ENCODE data around the gene YY1.
A peak's percentile ranks its signal among the peaks of the same experiment; 100 is the strongest.
"Not testable (repeated sequence)": the region's sequence is repeated elsewhere in the genome, so short reads cannot be mapped to it uniquely, and the experiment has no call there.

YY1 gene

DNA sequence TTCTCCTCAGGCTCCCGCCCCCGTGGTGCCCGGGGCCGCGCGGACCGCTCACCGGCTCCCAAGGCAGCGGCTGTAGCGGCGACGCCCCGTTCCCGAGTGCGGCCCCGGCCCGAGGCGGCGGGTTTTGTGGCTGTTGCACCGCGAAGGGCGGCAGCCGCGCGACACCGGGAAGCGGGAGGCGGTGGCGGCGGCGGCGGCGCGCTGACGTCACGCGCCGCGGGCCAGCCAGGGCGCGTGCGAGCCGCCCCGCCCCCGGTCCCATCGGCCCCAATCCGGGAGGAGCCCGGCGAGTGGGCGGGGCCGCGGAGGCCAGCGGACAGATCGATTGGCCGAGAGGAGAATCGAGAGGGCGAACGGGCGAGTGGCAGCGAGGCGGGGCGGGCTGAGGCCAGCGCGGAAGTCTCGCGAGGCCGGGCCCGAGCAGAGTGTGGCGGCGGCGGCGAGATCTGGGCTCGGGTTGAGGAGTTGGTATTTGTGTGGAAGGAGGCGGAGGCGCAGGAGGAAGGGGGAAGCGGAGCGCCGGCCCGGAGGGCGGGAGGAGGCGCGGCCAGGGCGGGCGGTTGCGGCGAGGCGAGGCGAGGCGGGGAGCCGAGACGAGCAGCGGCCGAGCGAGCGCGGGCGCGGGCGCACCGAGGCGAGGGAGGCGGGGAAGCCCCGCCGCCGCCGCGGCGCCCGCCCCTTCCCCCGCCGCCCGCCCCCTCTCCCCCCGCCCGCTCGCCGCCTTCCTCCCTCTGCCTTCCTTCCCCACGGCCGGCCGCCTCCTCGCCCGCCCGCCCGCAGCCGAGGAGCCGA is at the start of gene YY1:
Gene YY1, plus strand, starts transcription at position 726 of the 792 bp plus-strand sequence. CDS start 101 bp downstream, outside the sequence.
- DNase-seq (ENCODE audit: low spot score) = peak; percentile 97

DNA sequence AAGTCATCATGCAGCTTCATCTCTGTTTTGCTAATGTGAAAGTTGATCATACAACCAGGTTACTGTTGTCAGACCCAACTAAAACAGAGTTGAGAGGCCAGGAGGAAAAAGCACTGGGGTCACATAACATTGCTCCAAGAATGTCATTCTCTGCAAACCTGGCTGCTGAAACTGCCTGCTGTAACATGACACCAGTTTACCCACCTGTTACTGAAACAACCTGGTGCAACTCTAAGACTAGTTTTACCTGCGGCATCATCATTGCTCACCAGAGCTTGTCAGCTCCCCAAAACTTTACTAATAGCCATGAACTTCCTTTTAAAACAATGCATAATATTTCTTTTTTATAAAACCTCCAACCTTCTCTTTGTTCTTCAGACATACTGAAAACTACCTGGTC is 48.8 kb upstream of the YY1 start:
- no peak for DNase-seq (ENCODE audit: low spot score)

DNA sequence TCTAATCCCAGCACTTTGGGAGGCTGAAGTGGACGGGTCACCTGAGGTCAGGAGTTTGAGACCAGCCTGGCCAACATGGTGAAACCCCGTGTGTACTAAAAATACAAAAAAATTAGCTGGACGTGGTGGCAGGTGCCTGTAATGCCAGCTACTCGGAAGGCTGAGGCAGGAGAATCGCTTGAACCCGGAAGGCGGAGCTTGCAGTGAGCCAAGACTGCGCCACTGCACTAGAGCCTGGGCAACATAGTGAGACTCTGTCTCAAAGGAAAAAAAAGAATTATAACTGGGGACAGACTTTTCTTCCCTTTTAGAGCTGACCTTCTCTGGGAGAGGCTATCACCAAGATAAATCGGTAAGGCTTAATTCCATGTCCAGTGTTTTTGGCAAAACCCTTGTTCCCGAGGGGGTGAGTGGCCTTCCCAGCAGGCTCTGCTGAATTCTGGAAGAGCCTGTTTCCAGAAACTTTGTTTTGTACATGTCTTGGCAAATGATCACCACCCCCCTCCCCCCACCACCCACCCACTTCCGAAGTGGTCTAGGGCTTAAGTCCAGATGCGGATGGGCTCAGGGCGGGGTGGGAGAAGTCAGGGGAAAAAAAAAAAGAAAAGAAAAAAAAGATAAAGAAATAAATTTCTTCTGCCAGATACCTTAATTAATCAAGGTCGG is 47.2 kb upstream of the YY1 start:
- DNase-seq (ENCODE audit: low spot score) = no peak

DNA sequence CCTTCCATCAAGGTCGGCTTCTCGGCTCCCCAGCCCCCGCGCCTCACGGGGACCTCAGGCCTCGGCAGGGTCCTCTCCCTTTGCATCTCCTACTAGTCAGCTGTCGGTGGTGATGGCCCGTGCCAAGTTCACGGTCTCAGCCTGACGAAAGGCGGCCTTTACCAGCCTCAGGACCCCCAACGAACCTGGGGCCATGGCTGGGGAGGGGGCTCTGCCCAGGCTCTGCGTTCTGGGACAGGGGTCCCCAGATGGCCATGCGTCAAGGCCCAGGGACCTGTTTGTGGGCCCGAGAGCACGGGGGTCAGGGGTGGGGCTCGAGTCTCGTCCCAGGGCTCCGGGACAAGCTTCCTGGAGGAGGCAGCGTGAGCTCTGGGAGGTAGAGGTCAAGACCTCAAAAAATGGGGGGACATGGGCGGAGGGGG is 46.7 kb upstream of the YY1 start:
- DNase-seq (ENCODE audit: low spot score) = no peak

DNA sequence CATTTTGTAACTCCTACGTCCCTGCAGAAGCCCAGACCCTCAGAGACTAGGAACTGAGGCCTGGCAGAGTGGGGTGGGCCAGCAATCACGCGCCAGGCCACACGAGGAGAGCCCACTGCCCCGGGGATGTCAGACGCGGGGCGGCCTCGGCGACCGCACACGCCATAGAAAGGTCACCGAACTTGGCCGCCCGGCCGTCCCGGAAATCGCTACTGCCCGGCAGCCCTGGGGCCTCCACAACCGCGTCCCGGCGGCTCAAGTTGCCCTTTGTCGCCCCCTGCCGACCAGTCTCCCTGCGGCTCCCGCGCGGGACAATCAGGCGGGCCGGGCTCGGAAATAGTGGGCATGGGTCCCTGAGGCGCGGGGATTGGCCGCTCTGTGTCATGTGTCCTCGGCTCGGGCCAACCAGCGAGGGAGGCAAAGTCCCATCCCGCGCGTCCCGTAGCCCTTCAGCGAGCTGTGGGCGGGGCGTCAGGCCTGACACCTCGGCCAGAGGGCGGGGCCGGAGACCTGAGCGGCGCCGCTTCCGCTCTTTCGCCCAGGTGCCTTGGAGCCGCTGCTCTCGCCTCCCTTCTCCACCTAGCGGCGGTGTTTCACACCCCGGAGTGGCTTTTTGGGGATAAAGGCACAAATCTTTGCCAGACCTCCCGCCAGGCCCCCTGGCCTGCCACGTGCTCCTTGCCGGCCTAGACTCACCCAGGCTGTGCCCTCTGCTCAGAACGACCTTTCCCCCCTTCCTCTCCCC is 46.1 kb upstream of the YY1 start:
- peak; percentile 100 for DNase-seq (ENCODE audit: low spot score)

DNA sequence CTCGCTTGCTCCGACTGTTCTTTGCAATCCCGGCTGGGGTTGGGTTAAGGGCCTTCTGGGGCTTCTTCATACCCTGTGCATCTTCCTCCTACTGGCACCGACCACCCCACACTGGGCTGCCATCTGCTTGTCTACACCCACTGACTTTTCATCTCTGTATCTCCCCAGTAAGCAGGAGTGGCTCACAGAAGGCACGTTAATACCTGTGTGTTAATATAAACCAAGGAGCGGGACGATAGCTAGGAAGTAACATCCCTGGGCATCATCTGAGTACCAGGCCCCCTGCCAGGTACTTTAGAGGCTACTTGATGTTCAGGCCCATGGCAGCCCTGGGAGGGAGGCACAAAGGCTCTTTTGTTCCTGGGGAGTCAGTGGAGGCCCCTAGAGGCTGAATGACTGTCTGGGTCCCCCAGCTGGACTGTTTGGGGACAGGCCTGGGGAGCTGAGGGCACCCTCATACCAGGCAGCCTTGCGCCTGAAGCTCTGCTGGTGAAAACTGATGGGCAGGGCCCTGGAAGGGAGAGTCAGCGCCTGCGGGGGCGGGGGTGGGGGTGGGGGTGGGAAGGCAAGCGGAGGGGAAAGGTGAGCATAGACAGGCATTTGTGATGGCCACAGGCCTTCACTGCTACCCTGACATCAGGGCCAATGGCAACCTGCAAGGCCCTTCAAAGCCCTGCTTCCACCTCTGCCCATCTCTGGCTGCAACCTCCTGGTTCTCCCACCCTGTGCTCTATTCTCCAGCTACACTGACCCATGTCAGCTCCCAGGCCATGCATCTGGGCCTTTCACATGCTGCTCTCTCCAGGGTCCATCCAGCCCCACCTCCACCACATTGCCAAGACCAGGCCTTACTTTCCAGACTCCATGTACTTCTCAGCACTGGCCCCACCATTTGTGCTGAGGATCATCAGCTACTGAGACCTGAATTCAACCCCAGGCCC is 45.3 kb upstream of the YY1 start:
- DNase-seq (ENCODE audit: low spot score) = peak; percentile 19

DNA sequence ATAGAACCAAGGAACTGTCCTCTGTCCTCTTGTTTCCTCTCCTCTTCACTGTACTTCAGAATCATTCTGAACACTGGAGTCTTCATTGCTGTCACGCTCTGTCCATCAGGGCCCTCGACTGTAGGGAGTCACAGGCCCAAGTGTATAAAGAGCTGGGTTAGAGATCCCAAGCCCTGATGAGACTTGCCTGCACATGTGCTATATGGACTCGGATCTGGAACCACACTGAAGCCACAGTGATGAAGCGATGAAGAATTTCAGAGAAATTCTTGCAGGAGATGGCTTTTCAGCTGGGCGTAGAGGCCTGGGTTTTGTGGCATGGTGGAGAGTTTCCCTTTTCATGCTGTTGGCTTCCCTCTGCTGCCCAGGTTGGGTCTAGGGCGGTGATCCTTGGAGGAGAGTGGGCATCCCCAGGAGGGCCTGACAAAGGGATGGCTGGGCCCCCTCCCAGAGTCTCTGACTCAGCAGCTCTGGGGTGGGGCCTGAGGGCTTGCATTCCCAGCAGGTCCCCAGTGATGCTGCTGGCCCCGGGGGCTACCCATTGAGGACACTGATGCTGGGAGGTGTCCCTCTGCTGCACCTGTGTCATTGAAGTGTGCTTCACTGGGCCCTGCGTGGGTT is 39.6 kb upstream of the YY1 start:
- DNase-seq (ENCODE audit: low spot score) = no peak

DNA sequence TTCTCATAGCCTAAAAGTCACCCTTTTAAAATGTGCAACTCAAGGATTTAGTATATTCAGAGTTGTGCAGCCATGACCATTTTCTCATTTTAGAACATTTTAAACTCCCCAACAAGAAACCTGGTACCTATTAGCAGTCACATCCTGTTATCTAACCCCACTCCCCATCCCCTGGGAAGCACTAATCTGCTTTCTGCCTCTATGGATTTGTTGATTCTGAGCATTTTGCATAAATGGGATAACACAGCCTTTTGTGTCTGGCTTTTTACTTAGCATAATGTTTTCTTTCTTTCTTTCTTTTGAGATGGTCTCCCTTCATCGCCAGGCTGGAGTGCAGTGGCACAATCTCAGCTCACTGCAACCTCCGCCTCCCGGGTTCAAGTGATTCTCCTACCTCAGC is 38.6 kb upstream of the YY1 start:
- no peak for DNase-seq (ENCODE audit: low spot score)

DNA sequence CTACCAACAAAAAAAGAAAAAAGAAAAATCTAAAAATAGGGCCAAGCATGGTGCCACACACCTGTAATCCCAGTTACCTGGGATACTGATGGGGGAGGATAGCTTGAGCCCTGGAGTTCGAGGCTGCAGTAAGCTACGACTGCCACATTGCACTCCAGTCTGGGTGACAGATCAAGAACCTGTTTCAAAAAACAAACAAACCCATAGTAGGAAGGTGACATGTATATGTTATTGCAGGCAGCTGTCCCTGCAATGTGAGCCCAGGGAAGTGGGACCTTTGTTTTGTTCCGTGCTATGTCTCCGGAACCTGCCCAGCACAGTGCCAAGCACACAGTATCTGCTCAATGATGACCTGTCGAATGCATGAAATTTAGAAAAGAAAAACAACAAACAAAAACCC is 37.2 kb upstream of the YY1 start:
- no peak for DNase-seq (ENCODE audit: low spot score)

DNA sequence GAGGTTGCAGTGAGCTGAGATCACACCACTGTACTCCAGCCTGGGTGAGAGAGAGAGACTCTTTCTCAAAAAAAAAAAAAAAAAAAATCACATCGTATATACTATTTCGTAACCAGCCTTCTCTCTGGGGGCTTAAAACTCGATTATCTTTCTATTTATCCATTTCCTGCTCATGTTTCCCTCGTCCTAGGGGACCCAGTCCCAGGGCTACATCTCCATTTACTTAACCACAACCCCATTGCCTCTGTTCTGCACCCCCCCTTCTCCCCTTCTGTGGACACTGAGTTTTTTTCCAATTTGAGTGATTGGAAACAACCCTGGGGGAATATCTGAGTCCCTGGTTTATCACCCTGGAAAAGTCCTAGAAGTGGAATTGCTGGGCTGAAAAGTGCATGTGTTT is 36.2 kb upstream of the YY1 start:
- DNase-seq (ENCODE audit: low spot score) = no peak

DNA sequence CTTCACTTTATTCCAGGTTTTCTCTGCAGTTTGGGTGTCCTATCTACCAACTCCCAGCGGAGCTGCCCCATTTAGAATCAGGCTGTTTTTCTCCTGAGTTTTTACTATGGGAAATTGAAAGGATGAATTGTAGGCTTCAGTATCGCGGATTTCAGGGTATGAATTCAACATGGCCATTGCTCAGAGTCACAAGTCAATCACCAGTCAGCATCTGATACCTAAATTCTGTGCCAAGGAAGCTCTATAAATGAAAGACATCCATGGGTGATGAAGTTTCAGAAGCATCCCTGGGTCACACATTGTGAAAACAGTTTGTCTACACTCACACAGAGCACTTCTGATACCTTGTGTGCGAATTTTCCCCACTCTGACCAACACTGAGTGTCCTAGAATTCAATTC is 35.8 kb upstream of the YY1 start:
- DNase-seq (ENCODE audit: low spot score) = no peak

DNA sequence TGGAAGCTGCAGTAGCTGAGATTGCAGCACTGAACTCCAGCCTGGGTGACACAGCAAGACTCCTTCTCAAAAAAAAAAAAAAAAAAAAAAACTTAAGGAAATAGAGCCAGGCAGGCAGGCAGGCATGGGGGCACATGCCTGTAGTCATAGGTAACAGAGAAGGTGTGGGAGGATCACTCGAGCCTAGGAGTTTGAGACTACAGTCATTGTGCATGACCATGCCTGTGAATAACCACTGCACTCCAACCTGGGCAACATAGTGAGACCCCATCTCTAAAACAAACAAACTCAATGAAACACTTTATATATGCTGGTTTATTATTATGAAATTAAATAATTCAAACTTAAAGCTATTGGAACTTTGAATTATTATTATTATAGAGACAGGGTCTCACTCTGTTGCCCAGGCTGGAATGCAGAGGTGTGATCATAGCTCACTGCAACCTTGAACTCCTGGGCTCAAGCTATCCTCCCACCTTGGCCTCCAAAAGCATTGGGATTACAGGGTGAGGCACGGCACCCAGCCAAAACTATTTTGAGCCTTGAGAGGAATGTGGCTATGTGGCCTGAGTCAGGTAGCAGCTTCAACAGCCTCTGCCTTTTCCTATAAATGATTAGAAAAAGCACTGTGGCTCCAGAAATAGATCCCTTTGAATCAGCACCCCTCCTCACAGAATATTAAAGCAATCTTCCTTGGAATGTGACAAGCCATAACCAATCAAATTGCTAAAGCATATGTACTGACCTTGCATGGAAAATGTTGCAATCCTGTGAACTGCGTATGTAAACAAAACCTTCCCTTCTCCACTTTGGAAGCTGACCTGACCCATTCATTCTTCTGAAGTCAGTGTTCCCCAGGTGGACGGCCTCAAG is 34.7 kb upstream of the YY1 start:
- DNase-seq (ENCODE audit: low spot score) = no peak

DNA sequence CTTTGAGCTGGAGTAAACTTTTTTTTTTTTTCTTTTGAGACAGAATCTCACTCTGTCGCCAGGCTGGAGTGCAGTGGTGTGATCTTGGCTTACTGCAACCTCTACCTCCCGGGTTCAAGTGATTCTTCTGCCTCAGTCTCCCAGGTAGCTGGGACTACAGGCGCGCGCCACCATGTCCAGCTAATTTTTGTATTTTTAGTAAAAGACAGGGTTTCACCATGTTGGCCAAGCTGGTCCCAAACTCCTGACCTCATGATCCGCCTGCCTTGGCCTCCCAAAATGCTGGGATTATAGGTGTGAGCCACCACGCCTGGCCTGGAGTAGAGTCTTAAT is 34.1 kb upstream of the YY1 start:
- DNase-seq (ENCODE audit: low spot score) = not testable (repeated sequence)

DNA sequence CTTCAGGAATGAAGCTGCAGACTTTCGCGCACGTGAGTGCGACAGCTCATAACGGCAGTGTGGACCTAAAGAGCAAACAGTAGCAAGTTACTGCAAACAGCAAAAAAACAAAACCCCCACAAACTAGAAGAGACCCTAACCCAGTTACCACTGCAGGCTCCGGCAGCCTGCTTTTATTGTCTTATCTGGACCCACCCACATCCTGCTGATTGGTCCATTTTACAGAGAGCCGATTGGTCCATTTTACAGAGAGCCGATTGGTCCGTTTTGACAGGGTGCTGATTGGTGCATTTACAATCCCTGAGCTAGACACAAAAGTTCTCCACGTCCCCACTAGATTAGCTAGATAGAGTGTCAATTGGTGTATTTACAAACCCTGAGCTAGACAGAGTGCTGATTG is 31.4 kb upstream of the YY1 start:
- DNase-seq (ENCODE audit: low spot score) = not testable (repeated sequence)

DNA sequence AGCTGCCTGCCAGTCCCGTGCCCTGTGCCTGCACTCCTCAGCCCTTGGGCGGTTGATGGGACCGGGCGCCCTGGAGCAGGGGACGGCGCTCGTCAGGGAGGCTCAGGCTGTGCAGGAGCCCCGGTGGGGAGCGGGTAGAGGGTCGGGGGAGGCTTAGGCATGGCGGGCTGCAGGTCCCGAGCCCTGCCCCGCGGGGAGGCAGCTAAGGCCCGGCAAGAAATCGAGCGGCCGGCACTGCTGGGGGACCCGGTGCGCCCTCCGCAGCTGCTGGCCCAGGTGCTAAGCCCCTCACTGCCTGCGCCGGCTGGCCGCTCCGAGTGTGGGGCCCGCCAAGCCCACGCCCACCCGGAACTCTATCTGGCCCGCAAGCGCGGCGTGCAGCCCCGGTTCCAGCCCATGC is 30.8 kb upstream of the YY1 start:
- not testable (repeated sequence) for DNase-seq (ENCODE audit: low spot score)

DNA sequence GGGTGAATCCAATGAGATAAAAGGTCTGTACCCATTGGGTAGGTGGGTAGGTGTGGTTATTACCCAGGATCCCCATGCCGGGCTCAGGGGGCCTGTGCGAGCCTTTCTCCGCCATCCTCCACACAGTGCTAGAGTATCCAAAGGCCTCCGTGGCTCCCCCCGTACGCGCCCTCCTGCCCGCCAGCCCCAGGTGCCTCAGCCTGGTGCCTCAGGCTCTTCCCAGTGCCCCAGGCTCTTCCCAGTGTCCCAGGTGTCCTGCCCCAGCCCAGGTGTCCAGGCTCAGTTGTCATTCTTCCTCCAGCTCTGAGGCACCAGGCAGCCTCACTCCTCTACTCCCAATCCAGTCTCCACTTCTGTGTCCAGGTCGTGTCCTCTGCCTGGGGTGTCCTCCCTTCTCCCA is 27.6 kb upstream of the YY1 start:
- no peak for DNase-seq (ENCODE audit: low spot score)

DNA sequence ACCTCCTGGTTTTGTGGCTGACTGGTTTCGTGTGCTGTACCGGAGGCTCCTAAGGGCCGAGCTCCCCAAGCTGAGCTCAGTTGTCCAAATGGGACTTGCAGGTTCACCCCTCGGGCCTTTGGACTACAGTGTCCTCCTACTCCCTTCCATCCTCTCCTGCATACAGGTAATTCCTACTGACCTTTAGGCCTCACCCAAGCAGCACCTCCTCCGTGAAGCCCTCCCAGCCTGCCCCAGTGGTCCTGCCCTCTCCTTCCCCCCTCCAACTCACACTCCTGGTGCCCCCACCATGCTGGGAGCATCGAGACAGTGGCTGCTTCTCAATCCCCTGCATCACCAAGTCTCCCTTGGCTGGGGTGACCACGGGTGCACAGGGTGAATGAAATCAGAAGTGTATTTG is 27.1 kb upstream of the YY1 start:
- no peak for DNase-seq (ENCODE audit: low spot score)

DNA sequence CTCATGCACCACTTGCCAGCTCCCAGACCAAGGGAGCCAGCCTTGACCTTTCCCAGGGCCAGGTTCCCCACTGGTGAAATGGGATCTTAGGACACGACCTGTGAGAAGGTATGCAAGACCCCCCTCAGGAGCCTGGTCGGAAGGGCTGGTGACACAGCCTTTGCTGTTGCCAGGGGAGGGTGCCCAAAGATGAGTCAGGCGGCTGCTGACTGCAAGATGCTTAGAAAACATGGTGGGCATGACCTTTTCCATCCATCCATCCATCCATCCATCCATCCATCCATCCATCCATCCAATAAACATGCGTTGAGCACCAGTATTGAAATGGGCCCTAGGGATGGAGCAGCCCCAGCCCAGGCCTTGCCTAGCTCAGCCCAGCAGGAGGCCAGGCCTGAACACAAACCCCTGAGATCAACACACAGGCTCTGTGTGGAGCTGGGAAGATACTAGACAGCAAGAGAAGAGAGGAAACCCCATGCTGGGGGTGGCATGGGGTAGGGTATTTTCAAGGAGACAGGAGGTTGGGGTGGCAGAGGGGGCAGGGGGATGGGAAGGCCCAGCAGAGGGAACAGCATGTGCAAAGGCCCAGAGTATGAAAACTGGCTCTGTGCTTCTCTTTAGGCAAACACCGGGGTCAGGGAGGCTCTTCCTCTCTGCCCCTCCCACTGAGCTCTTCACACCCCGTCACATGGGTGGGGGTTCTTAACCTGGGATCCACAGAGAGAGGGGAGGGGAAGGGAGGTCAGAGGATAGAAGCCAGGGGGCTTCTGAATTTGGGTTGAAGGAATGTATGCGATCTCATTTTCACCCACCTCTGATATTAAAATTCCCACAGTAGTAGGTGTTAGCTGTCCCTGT is 26.2 kb upstream of the YY1 start:
- no peak for DNase-seq (ENCODE audit: low spot score)

DNA sequence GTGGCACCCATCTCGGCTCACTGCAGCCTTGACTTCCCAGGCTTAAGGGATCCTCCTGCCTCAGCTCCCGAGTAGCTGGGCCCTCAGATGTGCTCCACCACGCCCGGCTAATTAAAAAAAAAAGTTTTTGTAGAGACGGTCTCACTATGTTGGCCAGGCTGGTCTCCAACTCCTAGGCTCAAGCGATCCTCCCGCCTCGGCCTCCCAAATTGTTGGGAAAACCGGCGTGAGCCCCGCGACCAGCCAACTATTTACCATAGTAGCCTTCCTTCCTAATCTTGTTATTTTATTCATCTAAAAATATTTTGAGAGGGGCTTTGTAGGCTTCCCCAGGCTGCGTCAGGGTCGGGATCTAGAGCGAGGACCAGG is 25.4 kb upstream of the YY1 start:
- DNase-seq (ENCODE audit: low spot score) = no peak

Data from germinal center (tissue), 1 donor.